Head of caudate nucleus (tissue), 42 donors: Measurements from ENCODE around the gene BGLAP.
A peak's percentile ranks its signal among the peaks of the same experiment; 100 is the strongest.

Experiments used
- DNase-seq, 42 donors: peaks; one replicate each; pipeline versions ENCODE4 v3.0.0 to v3.0.0-alpha.2; 2020 to 2021; ENCODE audit warnings: mixed read lengths in 7 of 42
- intact Hi-C: fragments of 100-400 bp; cut with DNase I; formaldehyde crosslinking; loops from one replicate; pipeline ENCODE4 v1.15.0; 2022

The BGLAP gene

DNA sequence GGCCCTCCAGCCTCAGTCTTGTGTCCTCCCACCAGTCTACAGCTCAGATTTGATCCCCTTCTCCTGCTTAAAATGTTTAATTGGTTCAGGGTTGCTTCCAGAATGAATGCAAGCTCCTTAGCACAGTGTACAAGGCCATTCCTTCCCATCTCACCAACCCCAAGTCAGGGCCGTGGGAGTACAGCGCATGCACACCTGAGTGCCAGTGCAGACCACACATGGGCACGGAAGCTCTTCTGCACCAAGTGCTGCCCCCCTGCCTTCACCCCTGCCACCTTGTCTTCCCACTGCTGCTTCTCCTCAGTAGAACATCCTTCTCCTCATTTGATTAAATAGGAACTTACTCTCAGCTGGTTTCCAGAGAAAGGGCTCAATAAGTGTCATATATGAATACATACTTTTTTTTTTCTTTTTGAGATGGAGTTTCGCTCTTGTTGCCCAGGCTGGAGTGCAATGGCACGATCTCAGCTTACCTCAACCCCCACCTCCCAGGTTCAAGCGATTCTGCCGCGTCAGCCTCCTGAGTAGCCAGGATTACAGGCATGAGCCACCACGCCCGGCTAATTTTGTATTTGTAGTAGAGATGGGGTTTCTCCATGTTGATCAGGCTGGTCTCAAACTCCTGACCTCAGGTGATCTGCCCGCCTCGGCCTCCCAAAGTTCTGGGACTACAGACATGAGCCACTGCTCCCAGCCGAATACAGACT is 19.8 kb upstream of the BGLAP start:
- no peak for DNase-seq
- intact Hi-C loops: loop anchor here (5.0 kb wide), 1 partner anchor 75 kb away; no protein-coding TSS in a partner anchor

DNA sequence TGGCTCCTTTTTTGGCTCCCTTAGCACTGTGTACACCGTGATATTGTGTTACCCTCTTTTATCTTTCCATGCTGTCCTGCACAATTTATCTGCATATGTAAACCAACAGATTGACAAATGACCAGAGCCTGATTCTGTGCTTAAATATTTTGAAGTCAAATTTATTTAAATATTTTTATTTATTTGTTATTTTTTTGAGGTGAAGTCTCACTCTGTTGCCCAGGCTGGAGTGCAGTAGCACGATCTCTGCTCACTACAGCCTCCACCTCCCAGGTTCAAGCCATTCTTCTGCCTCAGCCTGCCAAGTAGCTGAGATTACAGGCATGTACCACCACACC is 16.3 kb upstream of the BGLAP start:
- DNase-seq: no peak
- intact Hi-C loops: no loop called here

DNA sequence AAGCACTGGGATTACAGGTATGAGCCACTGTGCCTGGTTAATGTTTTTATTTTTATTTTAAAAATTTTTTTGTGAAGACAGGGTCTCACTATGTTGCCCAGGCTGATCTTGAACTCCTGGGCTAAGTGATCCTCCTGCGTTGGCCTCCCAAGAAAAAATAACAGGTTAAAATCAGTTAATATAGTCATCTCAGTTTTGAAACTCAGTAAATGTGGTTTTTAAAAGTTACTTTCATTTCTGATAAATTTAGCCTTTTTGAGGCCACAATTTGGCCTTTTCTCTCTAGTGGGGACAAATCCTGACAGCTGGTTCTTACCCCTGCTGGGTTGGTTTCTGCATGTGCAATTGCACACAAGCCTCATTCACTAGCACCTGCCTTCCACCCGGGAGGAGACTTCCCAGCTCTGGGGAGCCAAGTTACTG is 15.9 kb upstream of the BGLAP start:
- intact Hi-C loops: no loop called here
- DNase-seq: no peak

DNA sequence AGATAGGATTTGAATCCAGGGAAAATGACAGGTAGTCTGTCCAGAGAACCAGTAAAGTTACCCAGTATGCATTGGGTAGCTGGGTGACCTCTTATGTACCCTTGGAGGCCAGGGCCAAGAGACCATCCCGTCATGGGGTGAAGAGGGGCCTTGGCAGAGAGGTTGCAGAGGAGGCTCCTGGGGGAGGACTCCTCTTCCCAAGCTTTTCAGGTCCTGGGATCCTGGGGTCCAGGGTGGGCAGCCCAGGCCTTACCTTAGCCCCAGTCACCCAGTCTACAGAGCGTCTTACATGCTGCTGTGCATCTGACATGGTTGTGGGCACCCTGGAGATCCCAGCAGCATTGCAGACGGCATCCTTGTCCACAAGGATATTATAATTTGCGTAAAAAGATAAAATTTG is 15.2 kb upstream of the BGLAP start:
- intact Hi-C loops: no loop called here
- DNase-seq: no peak

DNA sequence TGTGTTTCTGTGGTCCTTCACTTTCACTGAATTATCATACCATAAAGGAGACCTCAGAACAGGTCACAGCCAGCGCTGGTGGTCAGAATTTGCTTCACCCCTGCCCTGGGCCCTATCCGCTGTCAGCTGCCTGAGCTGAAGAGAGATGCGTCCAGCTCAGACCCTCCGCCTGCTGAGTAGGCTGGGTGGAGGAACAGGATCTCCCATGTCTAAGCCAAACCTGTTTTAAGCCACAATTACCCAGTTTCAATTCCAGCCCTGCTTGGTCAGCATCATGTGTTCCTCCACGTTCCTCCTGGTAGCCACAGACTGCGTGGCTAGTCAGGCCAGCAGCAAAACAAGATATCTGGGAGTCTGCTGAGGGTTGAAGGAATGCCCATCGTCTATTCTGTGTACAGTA is 13.5 kb upstream of the BGLAP start:
- intact Hi-C loops: no loop called here
- DNase-seq: no peak

DNA sequence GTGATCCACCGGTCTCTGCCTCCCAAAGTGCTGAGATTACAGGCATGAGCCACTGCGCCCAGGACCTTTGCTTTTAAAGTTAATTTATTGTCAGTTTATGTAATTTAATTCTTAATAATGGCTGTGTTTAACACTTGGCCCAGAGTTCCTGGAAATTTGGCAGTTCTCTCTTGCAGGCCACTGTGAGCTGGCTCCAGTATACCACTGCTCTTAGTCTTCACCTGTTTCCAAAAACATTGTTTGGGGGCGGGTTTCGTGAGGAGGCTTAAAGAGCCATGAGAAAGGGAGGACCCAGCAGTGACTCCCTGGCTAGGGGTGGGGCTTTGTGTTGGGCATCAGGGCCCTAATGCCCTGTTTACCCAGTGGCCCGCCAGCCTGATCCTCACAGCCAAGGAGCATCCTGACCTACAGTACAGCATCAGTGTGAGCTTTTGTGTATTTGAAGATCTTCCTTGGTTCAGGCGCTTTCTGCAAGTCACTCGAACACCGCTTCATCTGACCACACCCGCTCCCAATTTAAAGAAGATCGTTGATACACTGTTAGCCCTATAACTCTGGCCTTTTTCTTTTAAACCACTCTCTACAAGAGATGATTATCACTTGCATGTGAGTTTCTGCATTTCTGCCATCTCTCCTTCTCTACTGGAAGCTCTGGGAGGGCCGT is 12.0 kb upstream of the BGLAP start:
- DNase-seq: no peak
- intact Hi-C loops: no loop called here

DNA sequence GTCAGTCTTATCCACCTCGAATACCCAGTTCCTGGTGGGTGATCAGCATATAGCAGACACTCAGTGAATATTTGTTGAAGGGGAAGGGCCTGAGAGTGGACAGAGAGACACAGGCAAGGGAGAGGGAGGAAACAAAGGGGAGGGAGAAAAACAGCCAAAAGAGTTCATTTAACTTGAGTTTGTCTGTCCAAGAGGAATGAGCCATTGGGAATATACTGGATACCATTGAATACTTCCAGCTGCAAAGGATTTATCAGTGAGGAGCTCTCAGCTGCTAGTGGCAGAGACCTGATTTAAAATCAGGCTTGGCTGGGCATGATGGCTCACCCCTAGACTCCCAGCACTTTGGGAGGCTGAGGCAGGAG is 11.5 kb upstream of the BGLAP start:
- intact Hi-C loops: no loop called here
- no peak for DNase-seq

DNA sequence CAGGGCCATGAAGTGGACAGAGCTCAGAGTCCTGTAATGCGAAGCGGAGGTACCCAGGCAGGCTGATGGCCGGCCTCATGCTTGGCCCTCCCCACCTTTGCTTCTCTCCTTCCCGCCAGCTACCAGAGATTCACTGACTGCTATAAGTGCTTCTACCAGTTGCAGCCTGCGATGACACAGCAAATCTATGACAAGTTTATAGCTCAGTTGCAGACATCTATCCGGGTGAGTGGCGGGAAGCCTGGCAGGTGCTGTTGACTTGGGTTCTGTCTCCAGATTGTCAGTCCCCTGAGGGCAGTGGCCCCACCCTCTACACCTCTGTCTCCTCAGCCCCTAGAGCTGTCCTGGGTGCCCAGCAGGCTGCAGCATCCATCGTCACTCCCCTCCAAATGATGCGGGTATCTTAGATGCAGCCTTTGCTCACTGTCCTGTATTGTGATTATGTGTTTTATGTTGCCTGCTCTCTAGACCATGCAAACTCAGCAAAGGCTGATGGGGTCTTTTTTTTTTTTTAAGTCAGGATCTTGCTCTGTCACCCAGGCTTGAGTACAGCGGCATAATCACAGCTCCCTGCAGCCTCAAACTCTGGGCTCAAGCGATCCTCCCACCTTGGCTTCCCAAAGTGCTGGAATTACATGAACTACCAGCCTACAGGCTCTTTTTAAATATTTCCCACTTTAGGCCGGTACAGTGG is 9.6 kb upstream of the BGLAP start:
- DNase-seq: peak in 2 of 42 donors; percentile 32 to 54
- intact Hi-C loops: no loop called here

DNA sequence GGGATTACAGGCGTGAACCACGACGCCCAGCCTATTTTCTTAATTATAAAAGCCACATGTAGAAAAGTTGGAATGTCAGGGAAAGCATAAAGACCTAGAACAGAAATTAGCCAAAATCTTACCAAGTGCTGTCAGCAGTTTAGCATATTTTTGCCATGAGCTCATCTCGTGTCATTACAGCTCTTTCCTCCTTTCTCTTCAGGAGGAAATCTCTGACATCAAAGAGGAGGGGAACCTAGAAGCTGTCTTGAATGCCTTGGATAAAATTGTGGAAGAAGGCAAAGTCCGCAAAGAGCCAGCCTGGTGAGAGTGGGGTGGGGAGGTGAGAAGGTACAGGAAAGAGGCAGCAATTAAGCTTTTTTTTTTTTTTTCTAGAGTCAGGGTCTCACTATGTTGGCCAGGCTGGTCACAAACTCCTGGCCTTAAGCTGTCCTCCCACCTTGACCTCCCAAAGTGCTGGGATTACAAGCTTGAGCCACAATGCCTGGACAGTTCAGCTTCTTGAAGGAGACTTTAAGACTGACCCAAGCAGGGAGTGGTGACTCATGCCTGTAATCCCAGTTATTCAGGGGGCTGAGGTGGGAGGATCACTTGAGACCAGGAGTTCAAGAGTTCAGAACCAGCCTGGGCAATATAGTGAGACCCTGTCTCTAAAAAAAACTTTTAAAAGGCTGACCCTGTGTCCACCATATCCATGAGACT is 8.4 kb upstream of the BGLAP start:
- intact Hi-C loops: no loop called here
- no peak for DNase-seq

DNA sequence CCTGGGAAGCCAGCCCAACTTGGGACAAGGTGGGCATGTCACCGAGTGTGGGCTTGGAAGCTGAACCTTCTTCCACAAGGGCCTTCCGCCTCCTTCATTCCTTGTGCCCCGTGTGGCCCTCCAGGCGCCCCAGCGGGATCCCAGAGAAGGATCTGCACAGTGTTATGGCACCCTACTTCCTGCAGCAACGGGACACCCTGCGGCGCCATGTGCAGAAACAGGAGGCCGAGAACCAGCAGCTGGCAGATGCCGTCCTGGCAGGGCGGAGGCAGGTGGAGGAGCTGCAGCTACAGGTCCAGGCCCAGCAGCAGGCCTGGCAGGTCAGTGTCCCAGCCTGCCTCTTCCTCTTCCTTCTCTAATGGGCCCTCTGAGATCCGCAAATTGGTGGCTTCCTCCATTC is 5.8 kb upstream of the BGLAP start:
- intact Hi-C loops: no loop called here
- DNase-seq: no peak

DNA sequence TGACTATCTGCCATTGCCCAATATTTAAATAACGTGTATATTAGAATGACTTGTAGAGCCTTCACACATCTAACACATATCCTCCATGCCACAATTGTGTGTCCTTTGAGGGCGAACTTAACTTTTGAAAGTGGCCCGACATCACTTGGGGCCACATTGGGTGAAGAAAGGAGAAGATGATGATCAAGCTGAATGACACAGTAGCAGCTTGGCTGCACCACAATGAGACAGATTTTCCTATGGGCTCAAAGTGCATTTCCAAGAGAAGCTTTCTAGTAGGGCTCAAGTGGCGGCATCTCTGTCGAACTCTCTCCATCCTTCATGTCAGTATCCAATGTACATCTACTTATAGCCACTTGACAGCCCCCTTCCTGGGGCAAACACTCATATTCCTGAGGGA is 3.7 kb upstream of the BGLAP start:
- intact Hi-C loops: no loop called here
- no peak for DNase-seq

DNA sequence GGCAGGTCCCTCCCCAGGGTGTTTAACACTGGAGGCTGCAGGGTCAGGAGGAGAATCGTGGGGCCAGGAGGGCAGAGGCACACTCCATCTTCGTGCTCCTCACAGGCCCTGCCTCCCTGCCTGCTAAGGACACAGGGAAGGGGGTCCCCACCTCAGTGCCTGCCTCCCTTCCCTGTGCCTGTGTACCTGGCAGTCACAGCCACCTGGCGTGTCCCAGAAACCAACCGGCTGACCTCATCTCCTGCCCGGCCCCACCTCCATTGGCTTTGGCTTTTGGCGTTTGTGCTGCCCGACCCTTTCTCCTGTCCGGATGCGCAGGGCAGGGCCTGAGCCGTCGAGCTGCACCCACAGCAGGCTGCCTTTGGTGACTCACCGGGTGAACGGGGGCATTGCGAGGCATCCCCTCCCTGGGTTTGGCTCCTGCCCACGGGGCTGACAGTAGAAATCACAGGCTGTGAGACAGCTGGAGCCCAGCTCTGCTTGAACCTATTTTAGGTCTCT is 623 bp upstream of the BGLAP start:
- peak in 35 of 42 donors; percentile 22 to 89 (median 60) for DNase-seq
- intact Hi-C loops: no loop called here

DNA sequence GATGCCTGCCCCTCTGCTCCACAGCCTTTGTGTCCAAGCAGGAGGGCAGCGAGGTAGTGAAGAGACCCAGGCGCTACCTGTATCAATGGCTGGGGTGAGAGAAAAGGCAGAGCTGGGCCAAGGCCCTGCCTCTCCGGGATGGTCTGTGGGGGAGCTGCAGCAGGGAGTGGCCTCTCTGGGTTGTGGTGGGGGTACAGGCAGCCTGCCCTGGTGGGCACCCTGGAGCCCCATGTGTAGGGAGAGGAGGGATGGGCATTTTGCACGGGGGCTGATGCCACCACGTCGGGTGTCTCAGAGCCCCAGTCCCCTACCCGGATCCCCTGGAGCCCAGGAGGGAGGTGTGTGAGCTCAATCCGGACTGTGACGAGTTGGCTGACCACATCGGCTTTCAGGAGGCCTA is 754 bp downstream of the BGLAP start:
- intact Hi-C loops: no loop called here
- no peak for DNase-seq

DNA sequence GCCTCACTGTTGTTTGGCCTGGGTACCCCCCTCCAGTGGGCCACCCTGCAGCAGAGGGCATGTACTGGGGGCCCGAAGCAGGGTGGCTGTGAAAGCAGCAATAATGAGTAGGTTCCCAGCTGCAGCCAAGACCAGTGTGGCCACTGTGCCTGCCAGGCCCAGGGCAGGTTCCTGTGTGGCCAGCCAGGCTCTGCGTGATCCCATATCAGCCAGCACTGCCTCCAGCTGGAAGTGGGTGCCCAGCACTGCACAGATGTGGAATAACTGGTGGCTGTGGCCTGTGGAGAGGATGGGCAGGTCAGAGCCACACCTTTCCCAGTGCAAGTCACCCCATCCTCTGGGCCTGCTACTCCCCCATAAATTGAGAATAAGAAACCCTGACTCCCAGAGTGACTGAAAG is 2.1 kb downstream of the BGLAP start:
- intact Hi-C loops: no loop called here
- no peak for DNase-seq

DNA sequence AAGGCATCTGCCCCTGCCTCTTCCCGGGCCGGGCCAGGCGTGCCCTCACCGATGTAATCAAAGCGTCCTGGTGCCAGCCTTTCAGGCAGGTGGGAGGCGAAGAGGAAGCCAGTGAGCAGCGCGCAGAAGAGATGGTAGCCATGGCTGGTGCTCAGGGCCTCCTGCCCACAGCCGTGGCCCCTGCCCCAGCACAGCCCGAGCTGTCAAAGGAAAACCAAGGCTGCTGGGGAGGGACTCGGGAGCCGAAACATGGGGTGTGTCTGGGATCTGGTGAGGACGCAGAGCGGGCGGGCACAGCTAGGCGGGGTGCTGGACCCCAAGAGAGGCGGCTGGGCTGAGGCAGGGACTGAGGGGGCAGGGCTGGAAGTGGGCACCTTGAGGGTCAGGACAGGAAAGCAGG is 2.7 kb downstream of the BGLAP start:
- no peak for DNase-seq
- intact Hi-C loops: no loop called here

DNA sequence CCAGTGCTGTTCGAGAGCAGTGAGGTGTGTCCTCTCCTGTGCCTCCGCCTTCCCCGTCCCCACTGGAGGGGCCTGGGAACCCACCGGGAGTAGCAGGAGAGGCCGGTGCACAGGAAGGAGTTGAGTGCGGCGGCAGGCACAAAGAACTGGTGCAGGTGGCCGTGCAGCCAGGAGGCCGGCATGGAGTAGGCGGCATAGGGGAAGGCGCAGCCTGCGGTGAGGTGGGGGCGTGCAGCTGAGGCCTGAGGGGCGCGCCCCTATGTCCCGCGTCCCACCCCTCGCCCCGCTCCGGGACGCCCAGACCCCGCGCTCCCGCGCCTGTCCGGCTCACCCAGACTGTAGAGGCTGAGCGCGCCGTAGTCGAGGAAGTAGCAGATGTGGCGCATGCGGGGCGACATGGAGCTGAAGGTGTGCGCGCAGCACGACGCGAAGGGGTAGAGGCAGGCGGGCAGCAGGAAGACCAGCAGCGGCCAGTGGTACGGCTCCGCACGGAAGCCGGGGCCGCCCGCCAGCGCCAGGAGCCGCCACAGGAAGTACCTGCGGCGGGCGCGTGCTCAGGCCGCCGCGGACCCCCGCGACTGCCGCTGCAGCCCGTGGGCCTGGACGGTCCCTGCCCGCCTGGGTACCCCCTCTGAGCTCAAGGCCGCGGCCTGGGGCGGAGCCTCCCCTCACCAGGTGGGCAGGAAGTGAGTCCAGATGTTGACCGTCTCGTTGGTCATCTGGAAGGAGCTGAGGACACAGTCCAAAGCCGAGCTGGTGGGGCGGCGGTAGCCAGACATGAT is 3.7 kb downstream of the BGLAP start:
- peak in 6 of 42 donors; percentile 33 to 51 (median 39) for DNase-seq
- intact Hi-C loops: no loop called here

DNA sequence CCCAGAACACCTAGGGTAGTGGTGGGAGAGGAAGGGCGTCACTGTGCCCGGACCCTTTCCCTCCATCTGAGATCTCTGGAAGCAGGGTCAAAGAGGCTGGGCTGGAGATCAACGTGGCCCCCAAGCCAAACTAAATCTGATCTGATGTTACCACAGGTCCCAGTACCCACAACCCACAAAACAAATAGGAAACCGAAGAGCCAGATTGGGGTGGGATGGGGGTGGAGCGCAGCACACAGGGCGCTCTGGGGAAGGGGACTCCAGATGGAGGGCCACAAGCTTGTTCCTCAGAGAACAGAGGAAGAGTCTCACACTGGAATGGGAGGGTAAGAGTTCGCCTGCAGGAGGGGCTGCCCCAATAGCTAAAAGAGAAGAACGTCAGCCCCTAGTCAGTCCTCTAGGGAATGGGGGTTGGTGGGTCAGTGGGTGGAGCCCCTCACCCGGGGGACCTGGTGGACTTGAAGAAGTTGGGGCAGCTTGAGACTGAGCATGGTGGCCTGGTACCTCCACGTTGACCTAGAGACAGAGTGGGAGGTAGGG is 4.3 kb downstream of the BGLAP start:
- DNase-seq: no peak
- intact Hi-C loops: no loop called here

DNA sequence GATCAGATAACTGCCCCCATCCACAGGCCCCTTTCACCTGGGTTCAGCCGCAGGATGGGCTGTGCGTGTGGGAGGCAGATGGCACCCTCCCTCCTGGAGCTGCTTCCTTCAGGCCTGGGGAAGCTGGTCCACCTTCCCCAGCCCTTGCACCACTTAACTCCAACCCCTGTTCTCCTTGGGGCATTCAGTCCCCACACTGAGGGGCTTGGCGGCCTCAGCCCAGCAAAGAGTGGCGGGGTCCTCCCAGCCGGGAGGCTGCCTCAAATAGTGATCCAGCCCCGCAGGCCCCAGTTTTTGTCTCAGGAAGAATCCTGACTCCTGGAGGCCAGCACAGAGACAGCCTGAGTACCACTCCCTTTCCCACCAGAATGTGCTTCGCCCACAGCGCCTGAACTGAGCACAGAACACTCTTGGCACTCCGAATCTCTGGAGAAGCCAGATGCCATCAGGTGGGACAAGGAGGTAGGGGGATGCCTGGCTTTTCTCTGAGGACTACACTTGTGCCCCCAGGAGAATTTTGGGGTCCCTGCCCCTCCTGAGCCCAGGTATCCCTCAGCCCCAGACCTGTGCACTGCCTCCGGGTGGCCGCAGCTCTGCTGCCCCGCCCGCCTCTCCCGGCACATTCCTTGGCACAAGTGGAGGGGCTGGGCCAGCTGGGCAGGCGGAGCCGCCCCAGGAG is 4.9 kb downstream of the BGLAP start:
- intact Hi-C loops: no loop called here

More for the DNA sequence above, 4.9 kb downstream of the BGLAP start:
- peak in 23 of 42 donors; percentile 18 to 69 (median 50) for DNase-seq
